Astrocyte of the cerebellum (primary cell): ENCODE data around the gene ALG12.

ENCODE experiments used
- DNase-seq: peaks from one replicate; pipeline ENCODE4 v3.0.0-alpha.2; 2011; ENCODE audit warnings: low read depth
- H3K4me3 ChIP-seq: 2 replicates; pipeline ENCODE4 v1.5.1; 2011; ENCODE audit warnings: mild to moderate bottlenecking, low read depth, low read length, moderate library complexity
- in situ Hi-C: cut with HindIII; loops from 2 replicates; pipeline ENCODE4 v1.10.0; 2017; ENCODE audit warnings: low sequenced_read_pairs
- TF ChIP-seq, protein P1 (sequence below): IDR thresholded peaks from 2 replicates; pipeline ENCODE4 v1.5.1; 2012; ENCODE audit warnings: low read length, low read depth, moderate library complexity, mild to moderate bottlenecking; ENCODE audit errors: missing control alignments

Gene ALG12

DNA sequence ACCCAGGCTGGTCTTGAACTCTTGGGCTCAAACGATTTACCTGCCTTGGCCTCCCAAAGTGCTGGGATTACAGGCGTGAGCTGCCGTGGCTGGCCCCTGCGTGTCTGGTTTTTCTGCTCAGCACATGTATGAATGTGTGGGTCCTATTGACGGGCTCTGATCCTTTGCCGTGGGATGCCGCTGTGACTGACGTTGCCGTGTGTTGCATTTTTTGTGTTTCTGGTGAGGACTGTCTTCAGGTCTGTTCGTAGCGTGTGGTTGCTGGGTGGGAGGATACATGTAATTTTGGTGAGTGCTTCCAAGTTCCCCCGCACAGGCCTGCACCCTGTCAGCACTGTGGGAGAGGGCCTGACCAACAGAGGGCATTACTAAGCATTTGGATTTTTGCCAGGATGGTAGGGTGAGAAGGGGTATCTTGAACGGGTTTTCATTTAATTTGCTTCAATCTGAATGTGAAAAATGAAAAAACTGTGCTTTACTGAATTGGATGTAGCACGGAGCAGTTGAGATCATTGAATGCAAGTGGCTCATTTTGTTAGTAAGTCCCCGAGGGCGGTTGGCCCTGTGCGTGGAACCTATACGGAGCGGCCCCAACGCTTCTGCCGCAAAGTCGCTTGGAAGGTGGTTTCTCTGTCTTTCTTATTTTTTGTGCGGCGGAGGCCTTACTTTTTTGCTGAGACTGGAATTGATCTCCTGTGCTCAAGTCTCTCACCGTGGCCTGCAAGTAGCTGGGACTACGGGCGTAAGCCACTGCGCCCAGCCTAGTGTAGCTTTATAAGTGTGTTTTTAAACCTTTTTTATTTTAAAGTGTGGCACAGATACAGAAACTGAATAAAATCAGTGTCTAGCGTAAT, 56.4 kb downstream of the ALG12 start:
- no peak for DNase-seq
- TF ChIP-seq, protein P1, sequence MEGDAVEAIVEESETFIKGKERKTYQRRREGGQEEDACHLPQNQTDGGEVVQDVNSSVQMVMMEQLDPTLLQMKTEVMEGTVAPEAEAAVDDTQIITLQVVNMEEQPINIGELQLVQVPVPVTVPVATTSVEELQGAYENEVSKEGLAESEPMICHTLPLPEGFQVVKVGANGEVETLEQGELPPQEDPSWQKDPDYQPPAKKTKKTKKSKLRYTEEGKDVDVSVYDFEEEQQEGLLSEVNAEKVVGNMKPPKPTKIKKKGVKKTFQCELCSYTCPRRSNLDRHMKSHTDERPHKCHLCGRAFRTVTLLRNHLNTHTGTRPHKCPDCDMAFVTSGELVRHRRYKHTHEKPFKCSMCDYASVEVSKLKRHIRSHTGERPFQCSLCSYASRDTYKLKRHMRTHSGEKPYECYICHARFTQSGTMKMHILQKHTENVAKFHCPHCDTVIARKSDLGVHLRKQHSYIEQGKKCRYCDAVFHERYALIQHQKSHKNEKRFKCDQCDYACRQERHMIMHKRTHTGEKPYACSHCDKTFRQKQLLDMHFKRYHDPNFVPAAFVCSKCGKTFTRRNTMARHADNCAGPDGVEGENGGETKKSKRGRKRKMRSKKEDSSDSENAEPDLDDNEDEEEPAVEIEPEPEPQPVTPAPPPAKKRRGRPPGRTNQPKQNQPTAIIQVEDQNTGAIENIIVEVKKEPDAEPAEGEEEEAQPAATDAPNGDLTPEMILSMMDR = no peak
- H3K4me3 ChIP-seq = no peak overlapping the region
- in situ Hi-C loops = no loop called here

GRCh38 chr22:49858827-49859226, 59.4 kb downstream of the ALG12 start:
- TF ChIP-seq, protein P1 = no peak
- in situ Hi-C loops = no loop called here
- no peak overlapping the region for H3K4me3 ChIP-seq
- DNase-seq = no peak

GRCh38 chr22:49856766-49857618, 61.2 kb downstream of the ALG12 start:
- in situ Hi-C loops = no loop called here
- no peak overlapping the region for H3K4me3 ChIP-seq
- TF ChIP-seq, protein P1 = no peak
- no peak for DNase-seq

DNA sequence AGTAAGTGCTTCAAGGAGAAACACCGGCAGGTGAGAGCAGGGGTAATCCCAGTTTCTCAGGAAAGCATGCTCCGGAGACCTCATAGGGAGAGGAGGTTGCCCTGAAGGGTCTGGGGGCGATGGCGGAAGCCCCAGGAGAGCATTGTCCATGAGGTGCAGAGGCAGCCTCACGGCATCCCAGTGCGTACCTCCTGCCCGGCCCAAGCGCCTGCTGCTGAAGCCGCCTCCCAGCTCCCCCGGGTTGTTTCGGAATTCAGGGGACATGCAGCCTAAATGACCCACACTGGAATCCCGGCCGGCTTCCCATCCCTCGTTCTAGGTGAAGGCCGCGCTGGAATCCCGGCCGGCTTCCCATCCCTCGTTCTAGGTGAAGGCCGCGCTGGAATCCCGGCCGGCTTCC, 61.9 kb downstream of the ALG12 start:
- in situ Hi-C loops = no loop called here
- no peak overlapping the region for H3K4me3 ChIP-seq
- DNase-seq = no peak
- TF ChIP-seq, protein P1 = no peak

GRCh38 chr22:49855251-49855911, 62.9 kb downstream of the ALG12 start:
- DNase-seq = no peak
- TF ChIP-seq, protein P1 = no peak
- peak overlapping the region; percentile 78 for H3K4me3 ChIP-seq
- in situ Hi-C loops = no loop called here

- in situ Hi-C loops = no loop called here
- TF ChIP-seq, protein P1 = no peak
- H3K4me3 ChIP-seq = peak overlapping the region; percentile 78
- no peak for DNase-seq
Measured at GRCh38 chr22:49853981-49854831, 64.0 kb downstream of the ALG12 start.
